Endothelial cell of umbilical vein (primary cell): Measurements from ENCODE around the gene PTPRO. TPM values are rescaled to one million over a fixed set of nuclear protein-coding genes. Genes with fewer than 3 reads are reported as not detected.

Experiments used
- BruUV-seq: library from RNA; stranded (reverse); fragments of 400-500 nt; replicated peaks from 2 replicates; lab custom pipeline; 2021; lab: Mats Ljungman, UMichigan
- CTCF ChIA-PET: fragments of 300-600, 350-600 bp; sonication (Branson Sonifier 250); formaldehyde crosslinking; loops from one replicate; lab custom pipeline; 2021; ENCODE audit warnings: antibody characterized with exemption, inconsistent platforms; lab: Charles Lee
- POLR2A ChIA-PET: fragments of 300-600, 350-600 bp; sonication (Branson Sonifier 250); formaldehyde crosslinking; loops from one replicate; lab custom pipeline; 2021; ENCODE audit warnings: antibody characterized with exemption, inconsistent platforms; lab: Charles Lee
- DNase-seq: peaks from one replicate; pipeline ENCODE4 v3.0.0-alpha.2; 2011; ENCODE audit warnings: low read depth, low spot score
- FAIRE-seq: peaks from 2 replicates; lab custom pipeline; 2011; peaks lifted over from hg19 to GRCh38; lab: Jason Lieb, UNC
- H2AFZ ChIP-seq: 2 replicates; pipeline ENCODE4 v1.6.0; 2012; ENCODE audit warnings: low read depth, low read length, control low read depth, inconsistent platforms
- H3K27ac ChIP-seq: 2 replicates; pipeline ENCODE4 v1.5.1; 2011; ENCODE audit warnings: low read depth, mild to moderate bottlenecking, control low read depth, low read length, moderate library complexity; ENCODE audit not compliant: insufficient read depth
- H3K27me3 ChIP-seq, 2 experiments: 2 replicates each; pipeline versions ENCODE4 v1.6.0 to v1.6.1; 2011; ENCODE audit warnings: low read length in 2 of 2, mixed read lengths in 1 of 2; ENCODE audit not compliant: control insufficient read depth in 2 of 2, insufficient read depth in 2 of 2
- H3K36me3 ChIP-seq, 2 experiments: 2 replicates in 1 of 2; 3 replicates in 1 of 2; pipeline ENCODE4 v1.5.1; 2011; ENCODE audit warnings: low read length in 2 of 2, mild to moderate bottlenecking in 1 of 2, moderate library complexity in 1 of 2; ENCODE audit not compliant: control insufficient read depth in 2 of 2, insufficient read depth in 2 of 2; ENCODE audit errors: extremely low read depth in 1 of 2
- H3K4me1 ChIP-seq: 3 replicates; pipeline ENCODE4 v1.5.1; 2011; ENCODE audit warnings: mild to moderate bottlenecking, low read length; ENCODE audit not compliant: control insufficient read depth, insufficient read depth; ENCODE audit errors: extremely low read depth
- H3K4me2 ChIP-seq: 2 replicates; pipeline ENCODE4 v1.6.1; 2011; ENCODE audit warnings: low read length, control low read depth, mixed read lengths; ENCODE audit not compliant: insufficient read depth
- H3K4me3 ChIP-seq, 3 experiments: fragments of 200-600 bp in 1 of 3; sonication (generic), shearing (Covaris generic) in 1 of 3; replicated peaks in 1 of 3; 2 replicates each; pipeline ENCODE4 v1.5.1; 2011 to 2016; ENCODE audit warnings: control low read depth in 3 of 3, low read length in 3 of 3, mild to moderate bottlenecking in 2 of 3, inconsistent platforms in 1 of 3, low read depth in 1 of 3, moderate library complexity in 1 of 3; ENCODE audit not compliant: insufficient read depth in 1 of 3
- H3K79me2 ChIP-seq: 2 replicates; pipeline ENCODE4 v1.6.0; 2012; ENCODE audit warnings: low read length, inconsistent platforms; ENCODE audit not compliant: control insufficient read depth, insufficient read depth
- H3K9ac ChIP-seq: replicated peaks from 2 replicates; pipeline ENCODE3; 2011; ENCODE audit warnings: low read length, control low read depth; ENCODE audit not compliant: insufficient read depth; ENCODE audit errors: extremely low read depth
- H3K9me1 ChIP-seq: replicated peaks from 3 replicates; pipeline ENCODE4 v1.6.0; 2011; ENCODE audit warnings: mild to moderate bottlenecking, low read length; ENCODE audit not compliant: control insufficient read depth, insufficient read depth; ENCODE audit errors: extremely low read depth
- H3K9me3 ChIP-seq: replicated peaks from 2 replicates; pipeline ENCODE4 v1.5.1; 2012; ENCODE audit warnings: low read length, inconsistent platforms; ENCODE audit not compliant: control insufficient read depth, insufficient read depth
- H4K20me1 ChIP-seq: replicated peaks from 2 replicates; pipeline ENCODE3; 2011; ENCODE audit warnings: mild to moderate bottlenecking, low read length; ENCODE audit not compliant: control insufficient read depth, insufficient read depth; ENCODE audit errors: extremely low read depth
- CTCF ChIP-seq, 2 donors: IDR thresholded peaks; 1 replicate in 1 of 2; 2 replicates in 1 of 2; pipeline ENCODE4 v1.5.1; 2011; ENCODE audit warnings: low read length in 2 of 2, mild to moderate bottlenecking in 2 of 2, moderate library complexity in 2 of 2, control low read depth in 1 of 2, inconsistent platforms in 1 of 2, low read depth in 1 of 2; ENCODE audit not compliant: insufficient read depth in 1 of 2; ENCODE audit errors: extremely low read depth in 1 of 2
- EZH2 ChIP-seq: IDR thresholded peaks from 2 replicates; pipeline ENCODE4 v1.6.1; 2012; ENCODE audit warnings: borderline replicate concordance, low read depth, mild to moderate bottlenecking, moderate library complexity, low read length, inconsistent platforms; ENCODE audit not compliant: severe bottlenecking
- FOS ChIP-seq: IDR thresholded peaks from 2 replicates; pipeline ENCODE4 v1.6.1; 2011; ENCODE audit warnings: mild to moderate bottlenecking, low read length, moderate library complexity, borderline replicate concordance; ENCODE audit not compliant: insufficient read depth
- GATA2 ChIP-seq: IDR thresholded peaks from 2 replicates; pipeline ENCODE4 v1.7.0; 2011; ENCODE audit warnings: low read depth, mild to moderate bottlenecking, moderate library complexity, mixed read lengths, low read length; ENCODE audit not compliant: insufficient read length, insufficient read depth
- MYC ChIP-seq: IDR thresholded peaks from one replicate; pipeline ENCODE4 v1.6.1; 2011; ENCODE audit warnings: mild to moderate bottlenecking, low read depth, low read length
- POLR2AphosphoS5 ChIP-seq: IDR thresholded peaks from 2 replicates; pipeline ENCODE4 v1.6.1; 2012; ENCODE audit warnings: low read depth, mild to moderate bottlenecking, control low read depth, low read length, moderate library complexity; ENCODE audit not compliant: insufficient read depth
- dilution Hi-C: fragments of 300-500 bp; cut with MboI; formaldehyde crosslinking; loops from one replicate; pipeline ENCODE4 v1.15.0; 2019; ENCODE audit warnings: low sequenced_read_pairs; ENCODE audit not compliant: extremely low pct_ligation_motif_present
- intact Hi-C: fragments of 100-400 bp; cut with micrococcal nuclease; formaldehyde crosslinking; loops from one replicate; pipeline ENCODE4 v1.10.0; 2022
- polyA plus RNA-seq, 4 experiments: library from polyadenylated mRNA; depleted of rRNA in 3 of 4; stranded (reverse) in 3 of 4; unstranded in 1 of 4; fragments of >200 nt; gene quantifications; 2 replicates each; pipeline versions ENCODE4 v1.2.1 to v1.2.3, GENCODE V29; 2011 to 2012; ENCODE audit warnings: missing spikeins in 1 of 4
- total RNA-seq: library from RNA; stranded (reverse); gene quantifications from 2 replicates; pipeline ENCODE4 v1.2.3, GENCODE V29; 2021
- TF ChIP-seq, protein P1 (sequence below): IDR thresholded peaks from 2 replicates; pipeline ENCODE4 v1.6.1; 2011; ENCODE audit not compliant: insufficient read depth, insufficient read length

PTPRO gene
- total and polyA plus RNA-seq, 2 donors (not counting 3 experiments of a cell fraction or from before 2014, with no cell fraction given), result not detected

DNA sequence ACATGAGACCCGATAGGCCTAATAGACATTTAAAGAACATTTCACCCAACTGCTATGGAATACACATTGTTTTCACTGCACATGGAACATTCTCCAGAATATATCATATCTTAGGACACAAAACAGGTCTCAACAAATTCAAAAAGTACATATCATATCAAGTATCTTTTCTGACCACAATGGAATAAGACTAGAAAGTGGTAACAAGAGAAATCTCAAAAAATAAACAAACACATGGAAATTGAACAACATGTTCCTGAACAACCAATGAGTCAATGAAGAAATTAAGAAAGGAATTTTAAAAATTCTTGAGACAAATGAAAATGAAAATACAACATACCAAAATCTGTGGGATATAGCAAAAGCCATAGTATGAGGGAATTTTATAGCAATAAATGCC is 208.1 kb downstream of the PTPRO start:
- ChIA-PET POLR2A (no interaction called here), CTCF (interaction anchor here (2.7 to 7.0 kb wide), 2 partner anchors 7 to 55 kb away, joined by 12 to 202 read pairs; no protein-coding TSS in a partner anchor)
- no peaks in the 10 kb centered on the region for H3K4me1 ChIP-seq
- no peak overlapping the region for H3K27ac ChIP-seq
- dilution Hi-C loops, result no loop called here
- H3K9me3 ChIP-seq, result no peaks in the 10 kb centered on the region
- TF ChIP-seq CTCF (IDR thresholded peaks at IDR 0.05; ENCODE audit: extremely low read depth in 1 of 2, insufficient read depth in 1 of 2, low read depth in 1 of 2, low read length in 2 of 2) (no peak), POLR2AphosphoS5 (no peak), EZH2 (no peak), GATA2 (no peak), FOS (no peak), MYC (no peak)
- TF ChIP-seq, protein P1, sequence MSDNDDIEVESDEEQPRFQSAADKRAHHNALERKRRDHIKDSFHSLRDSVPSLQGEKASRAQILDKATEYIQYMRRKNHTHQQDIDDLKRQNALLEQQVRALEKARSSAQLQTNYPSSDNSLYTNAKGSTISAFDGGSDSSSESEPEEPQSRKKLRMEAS, result no peak
- intact Hi-C loops, result no loop called here
- no peak for DNase-seq
- no peaks in the 10 kb centered on the region for H3K36me3 ChIP-seq
- no peaks in the 10 kb centered on the region for H3K79me2 ChIP-seq
- H4K20me1 ChIP-seq, result no peaks in the 10 kb centered on the region
- no peak for FAIRE-seq
- H3K4me2 ChIP-seq, result no peak overlapping the region
- H3K9ac ChIP-seq, result no peak overlapping the region
- H3K27me3 ChIP-seq, result peaks cover under 1 to 12% of the 10 kb centered on the region in 2 experiments
- H3K4me3 ChIP-seq, result no peak overlapping the region
- no TSS peak for BruUV-seq
- H2AFZ ChIP-seq, result no peak overlapping the region
- no peaks in the 10 kb centered on the region for H3K9me1 ChIP-seq
